GM18505 (cell line): ENCODE data around the gene NTSR2.
A peak's percentile ranks its signal among the peaks of the same experiment; 100 is the strongest.

Experiments used
- ATAC-seq: cut with Tn5 transposase; IDR thresholded peaks from one replicate; pipeline ENCODE4 v1.9.1; 2021; ENCODE audit not compliant: unreplicated experiment
- POLR2A ChIP-seq: IDR thresholded peaks from 4 replicates; pipeline ENCODE4 v1.6.1; 2011; ENCODE audit warnings: borderline replicate concordance; ENCODE audit not compliant: insufficient read depth, insufficient read length; ENCODE audit errors: extremely low read depth

NTSR2 gene

GRCh38 chr2:11709293-11709692 lies 39.3 kb upstream of the NTSR2 start:
- no peak for TF ChIP-seq POLR2A
- ATAC-seq = no peak

GRCh38 chr2:11708106-11708505 lies 38.1 kb upstream of the NTSR2 start:
- TF ChIP-seq POLR2A = no peak
- no peak for ATAC-seq

GRCh38 chr2:11705711-11706110 lies 35.7 kb upstream of the NTSR2 start:
- TF ChIP-seq POLR2A = no peak
- ATAC-seq = no peak

- ATAC-seq = no peak
- TF ChIP-seq POLR2A = no peak
These were observed 35.1 kb upstream of the NTSR2 start for GRCh38 chr2:11705063-11705462.

- ATAC-seq = no peak
- no peak for TF ChIP-seq POLR2A
These were observed 33.7 kb upstream of the NTSR2 start for GRCh38 chr2:11703700-11704099.

GRCh38 chr2:11702946-11703345 lies 33.0 kb upstream of the NTSR2 start:
- ATAC-seq = no peak
- no peak for TF ChIP-seq POLR2A

GRCh38 chr2:11701751-11702301 lies 31.8 kb upstream of the NTSR2 start:
- no peak for ATAC-seq
- no peak for TF ChIP-seq POLR2A

- no peak for TF ChIP-seq POLR2A
- ATAC-seq = no peak
These were observed 31.2 kb upstream of the NTSR2 start for GRCh38 chr2:11701206-11701605.

GRCh38 chr2:11699686-11700670 lies 30.0 kb upstream of the NTSR2 start:
- ATAC-seq = no peak
- no peak for TF ChIP-seq POLR2A

- TF ChIP-seq POLR2A = no peak
- ATAC-seq = no peak
These were observed 28.3 kb upstream of the NTSR2 start for GRCh38 chr2:11698009-11698922.

GRCh38 chr2:11697103-11697871 lies 27.3 kb upstream of the NTSR2 start:
- no peak for TF ChIP-seq POLR2A
- no peak for ATAC-seq

- no peak for ATAC-seq
- TF ChIP-seq POLR2A = no peak
These were observed 26.7 kb upstream of the NTSR2 start for GRCh38 chr2:11696736-11697102.

GRCh38 chr2:11695576-11695975 lies 25.6 kb upstream of the NTSR2 start:
- ATAC-seq = no peak
- TF ChIP-seq POLR2A = no peak

GRCh38 chr2:11692966-11693521 lies 23.0 kb upstream of the NTSR2 start:
- ATAC-seq = peak; percentile 69
- TF ChIP-seq POLR2A = no peak
